Measurements from ENCODE around the gene TRIO. TPM values are rescaled to one million over a fixed set of nuclear protein-coding genes. Genes with fewer than 3 reads are reported as not detected.

TRIO gene
- total and polyA plus RNA-seq, 4 donors = 22.0 to 374 (median 191) TPM

GRCh38 chr5:14355391-14355790 is 212.2 kb downstream of the TRIO start:
- WGBS, 2 donors = 76 to 80% methylated on average over 4 of the region's 4 CpGs
- Histone ChIP-seq H3K36me3 (ENCODE audit: control insufficient read depth in 1 of 2, insufficient read depth in 2 of 2, low read length in 1 of 2) (peaks cover 0 to 7% of the 10 kb centered on the region in 2 donors), H3K4me3 (ENCODE audit: low read length in 2 of 2) (no peak overlapping the region), H3K27me3 (ENCODE audit: control insufficient read depth in 1 of 2, insufficient read depth in 2 of 2, low read length in 1 of 2) (no peaks in the 10 kb centered on the region), H3K27ac (ENCODE audit: low read depth in 1 of 2, low read length in 2 of 2) (no peak overlapping the region), H3K9me3 (ENCODE audit: control insufficient read depth, low read length) (no peaks in the 10 kb centered on the region), H3K4me1 (ENCODE audit: control insufficient read depth in 1 of 2, insufficient read depth in 2 of 2, low read length in 2 of 2) (no peaks in the 10 kb centered on the region)
- intact Hi-C loops (cut with DNase I) = no loop called here
- no peak for DNase-seq
- ATAC-seq (ENCODE audit: low FRiP score) = no peak

GRCh38 chr5:14356305-14356704 is 213.2 kb downstream of the TRIO start:
- Histone ChIP-seq H3K27ac (ENCODE audit: low read depth in 1 of 2, low read length in 2 of 2) (no peak overlapping the region), H3K4me1 (ENCODE audit: control insufficient read depth in 1 of 2, insufficient read depth in 2 of 2, low read length in 2 of 2) (no peaks in the 10 kb centered on the region), H3K27me3 (ENCODE audit: control insufficient read depth in 1 of 2, insufficient read depth in 2 of 2, low read length in 1 of 2) (no peaks in the 10 kb centered on the region), H3K9me3 (ENCODE audit: control insufficient read depth, low read length) (no peaks in the 10 kb centered on the region), H3K36me3 (ENCODE audit: control insufficient read depth in 1 of 2, insufficient read depth in 2 of 2, low read length in 1 of 2) (peaks cover 0 to 10% of the 10 kb centered on the region in 2 donors), H3K4me3 (ENCODE audit: low read length in 2 of 2) (no peak overlapping the region)
- 89 to 90% methylated on average over 1 of the region's 1 CpG for WGBS, 2 donors
- ATAC-seq (ENCODE audit: low FRiP score) (no peak), DNase-seq (no peak)
- intact Hi-C loops (cut with DNase I) = no loop called here

GRCh38 chr5:14357441-14357840 is 214.3 kb downstream of the TRIO start:
- no peak for ATAC-seq (ENCODE audit: low FRiP score)
- H3K27ac ChIP-seq (ENCODE audit: low read depth in 1 of 2, low read length in 2 of 2) = no peak overlapping the region
- intact Hi-C loops (cut with DNase I) = no loop called here

GRCh38 chr5:14357851-14358250 is 214.7 kb downstream of the TRIO start:
- no peak overlapping the region for H3K4me3 ChIP-seq (ENCODE audit: low read length in 2 of 2)
- no peaks in the 10 kb centered on the region for H3K27me3 ChIP-seq (ENCODE audit: control insufficient read depth in 1 of 2, insufficient read depth in 2 of 2, low read length in 1 of 2)
- no peak for ATAC-seq (ENCODE audit: low FRiP score)
- no peaks in the 10 kb centered on the region for H3K4me1 ChIP-seq (ENCODE audit: control insufficient read depth in 1 of 2, insufficient read depth in 2 of 2, low read length in 2 of 2)
- H3K27ac ChIP-seq (ENCODE audit: low read depth in 1 of 2, low read length in 2 of 2) = no peak overlapping the region
- H3K36me3 ChIP-seq (ENCODE audit: control insufficient read depth in 1 of 2, insufficient read depth in 2 of 2, low read length in 1 of 2) = peaks cover 0 to 10% of the 10 kb centered on the region in 2 donors
- DNase-seq = no peak
- H3K9me3 ChIP-seq (ENCODE audit: control insufficient read depth, low read length) = no peaks in the 10 kb centered on the region
- 68% methylated on average over 20 of the region's 20 CpGs for WGBS, 2 donors
- intact Hi-C loops (cut with DNase I) = no loop called here

More at GRCh38 chr5:14357441-14357840, 214.3 kb downstream of the TRIO start:
- Histone ChIP-seq H3K4me1 (ENCODE audit: control insufficient read depth in 1 of 2, insufficient read depth in 2 of 2, low read length in 2 of 2) (no peaks in the 10 kb centered on the region), H3K36me3 (ENCODE audit: control insufficient read depth in 1 of 2, insufficient read depth in 2 of 2, low read length in 1 of 2) (peaks cover 0 to 10% of the 10 kb centered on the region in 2 donors), H3K27me3 (ENCODE audit: control insufficient read depth in 1 of 2, insufficient read depth in 2 of 2, low read length in 1 of 2) (no peaks in the 10 kb centered on the region), H3K4me3 (ENCODE audit: low read length in 2 of 2) (no peak overlapping the region), H3K9me3 (ENCODE audit: control insufficient read depth, low read length) (no peaks in the 10 kb centered on the region)
- no peak for DNase-seq
- 38 to 45% methylated on average over 9 of the region's 9 CpGs for WGBS, 2 donors

- no peaks in the 10 kb centered on the region for H3K9me3 ChIP-seq (ENCODE audit: control insufficient read depth, low read length)
- WGBS, 2 donors = 88 to 89% methylated on average over 7 of the region's 7 CpGs
- DNase-seq (no peak), ATAC-seq (ENCODE audit: low FRiP score) (no peak)
- no peak overlapping the region for H3K4me3 ChIP-seq (ENCODE audit: low read length in 2 of 2)
- no peak overlapping the region for H3K27ac ChIP-seq (ENCODE audit: low read depth in 1 of 2, low read length in 2 of 2)
- no peaks in the 10 kb centered on the region for H3K27me3 ChIP-seq (ENCODE audit: control insufficient read depth in 1 of 2, insufficient read depth in 2 of 2, low read length in 1 of 2)
- peaks cover 0 to 10% of the 10 kb centered on the region in 2 donors for H3K36me3 ChIP-seq (ENCODE audit: control insufficient read depth in 1 of 2, insufficient read depth in 2 of 2, low read length in 1 of 2)
- H3K4me1 ChIP-seq (ENCODE audit: control insufficient read depth in 1 of 2, insufficient read depth in 2 of 2, low read length in 2 of 2) = no peaks in the 10 kb centered on the region
- intact Hi-C loops (cut with DNase I) = no loop called here
Observed at GRCh38 chr5:14358536-14358935, 215.4 kb downstream of the TRIO start.

GRCh38 chr5:14359069-14360043 is 216.2 kb downstream of the TRIO start:
- DNase-seq (no peak), ATAC-seq (ENCODE audit: low FRiP score) (no peak)
- no peaks in the 10 kb centered on the region for H3K4me1 ChIP-seq (ENCODE audit: control insufficient read depth in 1 of 2, insufficient read depth in 2 of 2, low read length in 2 of 2)
- H3K4me3 ChIP-seq (ENCODE audit: low read length in 2 of 2) = no peak overlapping the region
- intact Hi-C loops (cut with DNase I) = no loop called here
- H3K27me3 ChIP-seq (ENCODE audit: control insufficient read depth in 1 of 2, insufficient read depth in 2 of 2, low read length in 1 of 2) = no peaks in the 10 kb centered on the region
- no peak overlapping the region for H3K27ac ChIP-seq (ENCODE audit: low read depth in 1 of 2, low read length in 2 of 2)
- no peaks in the 10 kb centered on the region for H3K9me3 ChIP-seq (ENCODE audit: control insufficient read depth, low read length)
- 91 to 92% methylated on average over 27 of the region's 27 CpGs for WGBS, 2 donors
- H3K36me3 ChIP-seq (ENCODE audit: control insufficient read depth in 1 of 2, insufficient read depth in 2 of 2, low read length in 1 of 2) = peaks cover 0 to 12% of the 10 kb centered on the region in 2 donors

GRCh38 chr5:14362491-14362890 is 219.3 kb downstream of the TRIO start:
- Histone ChIP-seq H3K27me3 (ENCODE audit: control insufficient read depth in 1 of 2, insufficient read depth in 2 of 2, low read length in 1 of 2) (no peaks in the 10 kb centered on the region), H3K4me3 (ENCODE audit: low read length in 2 of 2) (no peak overlapping the region), H3K36me3 (ENCODE audit: control insufficient read depth in 1 of 2, insufficient read depth in 2 of 2, low read length in 1 of 2) (peaks cover 6 to 21% of the 10 kb centered on the region in 2 donors), H3K9me3 (ENCODE audit: control insufficient read depth, low read length) (no peaks in the 10 kb centered on the region), H3K4me1 (ENCODE audit: control insufficient read depth in 1 of 2, insufficient read depth in 2 of 2, low read length in 2 of 2) (no peaks in the 10 kb centered on the region), H3K27ac (ENCODE audit: low read depth in 1 of 2, low read length in 2 of 2) (no peak overlapping the region)
- intact Hi-C loops (cut with DNase I) = no loop called here
- DNase-seq = no peak
- WGBS, 2 donors = 83 to 85% methylated on average over 9 of the region's 9 CpGs
- no peak for ATAC-seq (ENCODE audit: low FRiP score)

- no peak for ATAC-seq (ENCODE audit: low FRiP score)
- H3K27me3 ChIP-seq (ENCODE audit: control insufficient read depth in 1 of 2, insufficient read depth in 2 of 2, low read length in 1 of 2) = no peaks in the 10 kb centered on the region
- H3K4me1 ChIP-seq (ENCODE audit: control insufficient read depth in 1 of 2, insufficient read depth in 2 of 2, low read length in 2 of 2) = no peaks in the 10 kb centered on the region
- no peaks in the 10 kb centered on the region for H3K9me3 ChIP-seq (ENCODE audit: control insufficient read depth, low read length)
- H3K4me3 ChIP-seq (ENCODE audit: low read length in 2 of 2) = no peak overlapping the region
- intact Hi-C loops (cut with DNase I) = no loop called here
- DNase-seq = no peak
- no peak overlapping the region for H3K27ac ChIP-seq (ENCODE audit: low read depth in 1 of 2, low read length in 2 of 2)
- H3K36me3 ChIP-seq (ENCODE audit: control insufficient read depth in 1 of 2, insufficient read depth in 2 of 2, low read length in 1 of 2) = peaks cover 9 to 24% of the 10 kb centered on the region in 2 donors
- 89% methylated on average over 1 of the region's 1 CpG for WGBS, 2 donors
Observed at GRCh38 chr5:14364096-14364495, 221.0 kb downstream of the TRIO start.

All from aorta (tissue), 5 donors.